ENCODE results near the gene SAMD15.

DNA sequence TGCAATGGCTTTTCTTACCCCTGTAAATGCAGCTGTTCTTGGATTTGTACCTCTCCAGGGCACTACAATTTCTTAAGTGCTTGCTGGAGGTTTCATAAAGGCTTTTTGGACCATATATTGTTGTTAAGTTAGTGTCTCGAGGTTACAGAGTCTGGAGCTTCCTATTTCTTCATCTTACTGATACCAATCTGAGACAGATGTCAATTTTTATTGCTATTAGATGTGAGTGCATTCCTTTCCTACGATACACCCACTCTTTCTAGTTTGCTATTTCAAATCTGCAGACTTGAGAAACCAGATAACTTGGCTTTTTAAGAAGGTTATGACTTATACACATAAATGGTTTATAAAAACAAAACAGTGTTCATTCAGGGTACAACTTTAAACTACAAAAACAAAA, 44.0 kb downstream of the SAMD15 start:
- TF ChIP-seq, protein P1, sequence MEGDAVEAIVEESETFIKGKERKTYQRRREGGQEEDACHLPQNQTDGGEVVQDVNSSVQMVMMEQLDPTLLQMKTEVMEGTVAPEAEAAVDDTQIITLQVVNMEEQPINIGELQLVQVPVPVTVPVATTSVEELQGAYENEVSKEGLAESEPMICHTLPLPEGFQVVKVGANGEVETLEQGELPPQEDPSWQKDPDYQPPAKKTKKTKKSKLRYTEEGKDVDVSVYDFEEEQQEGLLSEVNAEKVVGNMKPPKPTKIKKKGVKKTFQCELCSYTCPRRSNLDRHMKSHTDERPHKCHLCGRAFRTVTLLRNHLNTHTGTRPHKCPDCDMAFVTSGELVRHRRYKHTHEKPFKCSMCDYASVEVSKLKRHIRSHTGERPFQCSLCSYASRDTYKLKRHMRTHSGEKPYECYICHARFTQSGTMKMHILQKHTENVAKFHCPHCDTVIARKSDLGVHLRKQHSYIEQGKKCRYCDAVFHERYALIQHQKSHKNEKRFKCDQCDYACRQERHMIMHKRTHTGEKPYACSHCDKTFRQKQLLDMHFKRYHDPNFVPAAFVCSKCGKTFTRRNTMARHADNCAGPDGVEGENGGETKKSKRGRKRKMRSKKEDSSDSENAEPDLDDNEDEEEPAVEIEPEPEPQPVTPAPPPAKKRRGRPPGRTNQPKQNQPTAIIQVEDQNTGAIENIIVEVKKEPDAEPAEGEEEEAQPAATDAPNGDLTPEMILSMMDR (IDR thresholded peaks at IDR 0.05; ENCODE audit: low read length): no peak
- no peak for TF ChIP-seq EZH2 (IDR thresholded peaks at IDR 0.05; ENCODE audit: borderline replicate concordance, low read length)
